Epithelial cell of esophagus (primary cell): ENCODE measurements around the gene ARFGEF2.

Source experiments
- DNase-seq: peaks from one replicate; pipeline ENCODE4 v3.0.0; 2010; ENCODE audit warnings: low read depth
- H3K4me3 ChIP-seq: 2 replicates; pipeline ENCODE4 v1.5.1; 2011; ENCODE audit warnings: mild to moderate bottlenecking, low read length, control low read depth
- CTCF ChIP-seq: IDR thresholded peaks from 2 replicates; pipeline ENCODE4 v1.5.1; 2011; ENCODE audit warnings: low read depth, mild to moderate bottlenecking, low read length, control low read depth, inconsistent platforms; ENCODE audit not compliant: insufficient read depth; ENCODE audit errors: missing control alignments

Gene ARFGEF2

DNA sequence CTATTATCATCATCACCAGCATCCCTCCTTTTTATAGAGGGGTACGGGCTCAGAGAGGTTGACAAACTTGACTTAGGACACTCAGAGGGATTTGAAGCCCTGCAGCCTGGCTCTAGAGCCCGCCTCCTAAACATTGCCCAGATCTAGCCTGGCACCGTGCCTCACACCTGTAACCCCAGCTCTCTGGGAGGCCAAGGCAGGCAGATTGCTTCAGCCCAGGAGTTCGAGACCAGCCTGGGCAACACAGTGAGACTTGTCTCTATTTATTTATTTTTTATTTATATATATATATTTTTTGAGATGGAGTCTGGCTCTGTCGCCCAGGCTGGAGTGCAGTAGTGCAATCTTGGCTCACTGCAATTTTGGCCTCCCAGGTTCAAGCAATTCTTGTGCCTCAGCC lies 118.3 kb downstream of the ARFGEF2 start:
- no peak overlapping the region for H3K4me3 ChIP-seq
- DNase-seq, result no peak
- TF ChIP-seq CTCF, result no peak

- peak; percentile 77 for DNase-seq
- TF ChIP-seq CTCF, result no peak
- H3K4me3 ChIP-seq, result no peak overlapping the region
These were observed 121.5 kb downstream of the ARFGEF2 start for GRCh38 chr20:49043000-49043399.

DNA sequence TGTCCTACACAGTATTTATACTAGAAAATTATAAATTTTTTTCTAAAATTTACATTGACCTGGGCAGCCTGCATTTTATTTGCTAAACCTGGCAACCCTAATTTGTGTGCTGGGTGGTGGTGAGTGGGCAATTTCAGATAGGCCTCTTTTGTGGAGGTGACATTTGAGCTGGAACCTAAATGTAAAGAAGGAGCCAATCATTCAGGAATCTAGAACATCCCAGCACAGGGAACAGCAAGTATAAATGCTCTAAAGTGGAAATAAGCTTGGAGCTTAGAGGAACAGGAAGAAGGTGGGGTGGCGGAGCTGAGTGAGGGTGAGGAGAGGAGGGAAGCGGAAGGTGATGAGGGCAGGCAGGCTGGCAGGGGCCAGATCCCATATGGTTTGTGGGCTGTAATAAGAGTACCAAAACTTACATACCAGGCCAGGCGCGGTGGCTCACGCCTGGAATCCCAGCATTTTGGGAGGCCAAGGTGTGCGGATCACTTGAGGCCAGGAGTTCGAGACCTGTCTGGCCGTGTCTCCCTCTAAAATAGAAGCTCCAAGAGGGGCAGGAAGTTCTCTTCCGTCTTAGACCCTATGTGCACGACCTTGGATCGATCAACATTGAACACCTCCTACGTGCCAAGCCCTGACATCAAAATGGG lies 124.1 kb downstream of the ARFGEF2 start:
- DNase-seq, result no peak
- no peak for TF ChIP-seq CTCF
- H3K4me3 ChIP-seq, result peak overlapping the region; percentile 92

DNA sequence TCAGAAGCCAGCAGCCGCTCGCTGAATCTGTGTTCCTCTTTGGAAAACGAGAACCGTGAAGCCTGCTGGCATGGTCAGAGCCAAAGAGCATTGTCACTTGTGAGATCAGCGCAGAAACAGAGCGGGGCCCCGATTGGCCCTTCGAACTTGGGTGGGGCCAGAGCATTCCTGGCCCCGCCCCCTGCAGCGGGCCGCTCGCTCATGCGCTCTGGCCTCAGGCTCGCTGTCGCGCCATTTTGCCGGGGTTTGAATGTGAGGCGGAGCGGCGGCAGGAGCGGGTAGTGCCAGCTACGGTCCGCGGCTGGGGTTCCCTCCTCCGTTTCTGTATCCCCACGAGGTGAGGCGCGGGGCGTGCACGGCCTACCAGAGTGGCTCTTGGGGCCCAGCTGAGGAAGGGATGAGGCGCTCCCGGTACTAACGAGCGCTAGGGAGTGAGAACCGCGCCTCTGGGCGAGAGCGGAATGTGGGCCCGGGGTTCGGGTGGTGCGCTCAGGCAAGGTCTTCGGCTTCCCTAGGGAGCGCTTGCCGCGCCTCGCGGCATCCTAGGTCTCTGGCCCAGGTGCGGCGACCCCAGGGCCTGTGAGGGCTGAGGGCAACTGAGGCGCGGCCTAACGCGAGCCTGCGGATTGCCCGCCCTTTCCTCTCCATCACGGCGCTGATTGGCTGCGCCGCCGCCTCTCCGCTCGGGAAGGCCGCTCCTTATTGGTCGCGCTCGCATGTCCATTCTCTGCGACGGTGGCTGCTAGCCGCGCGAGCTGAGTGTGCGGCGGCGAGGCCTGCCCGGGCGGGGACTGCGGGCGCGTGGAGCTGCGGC lies 124.8 kb downstream of the ARFGEF2 start, which contains the start of gene CSE1L:
TSS of gene CSE1L (plus strand) at position 226 of the 814 bp plus-strand sequence. CDS start 12,152 bp downstream, outside the sequence.
- peak within 1 kb of the TSS; percentile 92 for H3K4me3 ChIP-seq
- TF ChIP-seq CTCF, result peak; percentile 14
- DNase-seq, result peak; percentile 96

DNA sequence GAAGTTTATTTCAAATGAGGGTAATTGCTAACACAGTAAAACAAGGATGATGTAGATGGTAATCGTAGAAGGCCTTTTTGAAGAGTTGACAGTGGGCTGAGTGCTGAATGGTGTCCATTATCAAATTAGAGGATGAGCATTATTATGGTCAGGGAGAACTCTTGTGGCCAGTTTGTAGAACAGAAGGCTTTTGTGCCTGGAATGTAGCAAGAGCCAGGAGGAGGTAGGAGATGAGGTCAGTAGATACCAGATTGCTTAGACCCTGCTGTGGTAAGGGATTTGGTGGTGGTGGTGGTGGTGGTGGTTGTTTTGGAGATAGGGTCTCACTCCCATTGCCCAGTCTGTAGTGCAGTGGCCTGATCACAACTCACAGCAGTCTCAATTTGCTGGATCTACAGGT lies 130.8 kb downstream of the ARFGEF2 start:
- no peak for DNase-seq
- TF ChIP-seq CTCF, result no peak
- no peak overlapping the region for H3K4me3 ChIP-seq

GRCh38 chr20:49054056-49054643 lies 132.6 kb downstream of the ARFGEF2 start:
- DNase-seq, result no peak
- no peak for TF ChIP-seq CTCF
- H3K4me3 ChIP-seq, result no peak overlapping the region
